Fibroblast of mammary gland (primary cell): Measurements from ENCODE around the gene BCL11A.

Experiments used
- DNase-seq: peaks from one replicate; pipeline ENCODE4 v3.0.0-alpha.2; 2010; ENCODE audit warnings: low read depth
- H3K4me3 ChIP-seq: 2 replicates; pipeline ENCODE4 v1.5.1; 2011; ENCODE audit warnings: low read depth, mild to moderate bottlenecking, low read length, moderate library complexity; ENCODE audit not compliant: control insufficient read depth
- TF ChIP-seq, protein P1 (sequence below): conservative IDR thresholded peaks from 2 replicates; pipeline ENCODE4 v1.5.1; 2011; ENCODE audit warnings: low read depth, low read length, inconsistent platforms; ENCODE audit not compliant: control insufficient read depth, insufficient read depth

BCL11A gene

DNA sequence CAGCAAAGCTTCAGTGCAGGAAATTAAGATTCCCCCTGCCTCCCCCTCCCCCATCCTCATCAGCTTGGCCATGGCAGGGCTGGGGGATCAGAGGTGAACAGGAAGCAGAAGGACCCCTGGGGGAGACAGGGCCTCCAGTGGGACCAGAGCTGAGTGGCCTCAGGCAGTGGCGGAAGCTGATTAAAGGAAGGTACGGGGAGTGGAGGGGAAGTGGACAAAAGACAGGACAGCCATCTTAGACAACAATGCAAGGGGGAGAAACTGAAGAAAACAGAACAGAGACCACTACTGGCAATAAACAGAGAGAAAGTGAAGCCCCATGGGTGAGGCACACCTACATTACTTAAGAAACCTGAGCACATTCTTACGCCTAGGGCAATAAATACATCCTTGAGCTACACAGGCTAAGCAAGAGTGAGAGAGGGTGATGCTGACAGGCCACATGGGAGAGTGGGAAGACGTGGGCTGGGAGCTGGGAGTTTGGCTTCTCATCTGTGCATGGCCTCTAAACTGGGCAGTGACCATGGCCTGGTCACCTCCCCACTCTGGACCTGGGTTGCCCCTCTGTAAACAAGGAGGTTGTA, 59.6 kb downstream of the BCL11A start:
- no peak overlapping the region for H3K4me3 ChIP-seq
- TF ChIP-seq, protein P1, sequence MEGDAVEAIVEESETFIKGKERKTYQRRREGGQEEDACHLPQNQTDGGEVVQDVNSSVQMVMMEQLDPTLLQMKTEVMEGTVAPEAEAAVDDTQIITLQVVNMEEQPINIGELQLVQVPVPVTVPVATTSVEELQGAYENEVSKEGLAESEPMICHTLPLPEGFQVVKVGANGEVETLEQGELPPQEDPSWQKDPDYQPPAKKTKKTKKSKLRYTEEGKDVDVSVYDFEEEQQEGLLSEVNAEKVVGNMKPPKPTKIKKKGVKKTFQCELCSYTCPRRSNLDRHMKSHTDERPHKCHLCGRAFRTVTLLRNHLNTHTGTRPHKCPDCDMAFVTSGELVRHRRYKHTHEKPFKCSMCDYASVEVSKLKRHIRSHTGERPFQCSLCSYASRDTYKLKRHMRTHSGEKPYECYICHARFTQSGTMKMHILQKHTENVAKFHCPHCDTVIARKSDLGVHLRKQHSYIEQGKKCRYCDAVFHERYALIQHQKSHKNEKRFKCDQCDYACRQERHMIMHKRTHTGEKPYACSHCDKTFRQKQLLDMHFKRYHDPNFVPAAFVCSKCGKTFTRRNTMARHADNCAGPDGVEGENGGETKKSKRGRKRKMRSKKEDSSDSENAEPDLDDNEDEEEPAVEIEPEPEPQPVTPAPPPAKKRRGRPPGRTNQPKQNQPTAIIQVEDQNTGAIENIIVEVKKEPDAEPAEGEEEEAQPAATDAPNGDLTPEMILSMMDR = no peak
- DNase-seq = no peak

DNA sequence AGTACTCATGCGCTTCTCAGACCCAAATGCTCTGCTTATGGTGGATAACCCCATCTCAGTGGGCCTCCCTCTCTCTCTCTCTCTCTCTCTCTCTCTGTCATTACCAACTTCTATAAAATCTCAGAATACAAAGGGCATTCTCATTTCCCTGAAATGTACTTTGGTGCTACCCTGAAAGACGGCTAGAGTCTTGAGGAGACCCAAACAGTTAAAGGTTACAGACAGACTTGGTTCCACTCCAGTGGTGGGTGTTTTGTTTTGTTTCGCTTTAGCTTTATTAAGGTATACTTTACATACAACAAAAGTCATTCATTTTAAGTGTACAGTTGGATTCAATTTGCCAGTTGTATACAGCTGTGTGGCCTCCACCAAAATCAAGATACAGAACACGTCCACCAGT, 60.9 kb downstream of the BCL11A start:
- no peak overlapping the region for H3K4me3 ChIP-seq
- TF ChIP-seq, protein P1 = no peak
- no peak for DNase-seq

DNA sequence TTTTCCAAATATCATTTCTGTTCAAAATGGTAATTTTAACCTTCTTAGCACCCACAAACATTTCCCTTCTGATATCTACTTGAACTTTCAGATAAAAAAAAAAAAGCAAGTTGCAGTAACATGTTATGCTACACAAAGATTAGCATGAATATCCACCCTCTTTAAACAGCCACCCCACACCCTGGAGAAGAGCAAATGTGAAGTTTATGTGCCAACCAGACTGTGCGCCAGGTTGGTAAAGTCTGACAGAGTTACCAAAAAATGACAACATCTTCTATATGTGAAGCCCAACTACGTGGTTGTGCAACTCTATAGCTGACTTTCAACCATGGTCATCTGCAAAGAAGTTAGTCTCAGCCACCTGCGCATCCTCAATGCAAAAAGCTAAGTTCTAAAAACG, 62.6 kb downstream of the BCL11A start:
- no peak overlapping the region for H3K4me3 ChIP-seq
- TF ChIP-seq, protein P1 = no peak
- no peak for DNase-seq

GRCh38 chr2:60490441-60490840, 63.0 kb downstream of the BCL11A start:
- TF ChIP-seq, protein P1 = no peak
- H3K4me3 ChIP-seq = no peak overlapping the region
- no peak for DNase-seq

DNA sequence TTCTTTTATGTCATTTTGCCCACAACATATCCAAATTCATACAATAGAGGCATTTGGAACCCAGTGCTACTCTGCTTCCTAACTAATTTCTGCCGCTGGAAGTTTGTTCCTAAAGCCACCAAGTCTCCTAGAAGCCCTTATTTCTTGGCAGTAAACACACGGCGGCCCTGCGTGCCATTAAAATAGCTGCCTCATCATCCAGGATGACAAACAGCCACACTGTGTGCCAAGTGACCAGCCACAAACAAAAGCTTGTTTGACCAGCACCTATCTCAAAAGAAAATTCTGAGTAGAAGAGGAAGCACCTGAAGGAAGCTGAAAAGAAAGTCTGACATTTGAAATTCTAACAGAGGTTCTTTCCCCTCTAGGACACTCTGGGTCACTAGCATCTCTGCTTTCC, 64.2 kb downstream of the BCL11A start:
- H3K4me3 ChIP-seq = no peak overlapping the region
- TF ChIP-seq, protein P1 = no peak
- no peak for DNase-seq

DNA sequence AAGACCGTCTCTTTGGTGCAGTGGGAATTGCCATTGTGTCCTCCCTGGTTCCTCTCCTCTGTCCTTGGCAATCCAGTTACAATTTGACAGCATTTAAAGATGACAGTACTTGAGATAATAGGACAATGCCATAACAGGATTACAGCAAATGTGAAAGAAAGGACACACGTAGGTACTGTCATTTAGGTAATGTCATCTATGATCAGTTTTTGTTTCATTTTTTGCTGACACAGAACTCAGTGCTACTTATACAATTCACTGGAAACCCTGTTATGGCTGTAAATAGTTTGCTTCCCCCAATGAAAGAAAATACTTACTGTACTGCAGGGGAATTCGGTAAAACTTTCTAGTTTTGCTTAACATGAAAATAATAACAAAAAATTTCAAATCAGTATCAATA, 65.2 kb downstream of the BCL11A start:
- no peak overlapping the region for H3K4me3 ChIP-seq
- TF ChIP-seq, protein P1 = no peak
- DNase-seq = no peak

- TF ChIP-seq, protein P1 = no peak
- no peak for DNase-seq
- no peak overlapping the region for H3K4me3 ChIP-seq
These were observed 66.3 kb downstream of the BCL11A start for GRCh38 chr2:60487174-60487573.
